HepG2 (cell line): Measurements from ENCODE around the gene SLC9A5. TPM values are rescaled to one million over a fixed set of nuclear protein-coding genes. Genes with fewer than 3 reads are reported as not detected.

Experiments
- AHDC1 ChIP-seq: sonication (generic); formaldehyde crosslinking; IDR thresholded peaks from 2 replicates; pipeline ENCODE4 v1.5.1; 2020; ENCODE audit warnings: mild to moderate bottlenecking, missing genetic modification reagents, borderline replicate concordance
- ERF ChIP-seq: IDR thresholded peaks from 2 replicates; pipeline ENCODE4 v1.6.1; 2018; ENCODE audit warnings: missing biosample characterization, missing genetic modification reagents
- JUN ChIP-seq: sonication (generic); formaldehyde crosslinking; IDR thresholded peaks from 2 replicates; pipeline ENCODE4 v1.4.0; 2020; ENCODE audit warnings: mild to moderate bottlenecking, missing genetic modification reagents
- KDM1A ChIP-seq: IDR thresholded peaks from 2 replicates; pipeline ENCODE4 v1.6.1; 2016; ENCODE audit warnings: missing compliant biosample characterization
- KDM2A ChIP-seq: sonication (generic); formaldehyde crosslinking; IDR thresholded peaks from 2 replicates; pipeline ENCODE4 v1.4.0; 2020; ENCODE audit warnings: low read depth, missing genetic modification reagents, borderline replicate concordance
- KMT2A ChIP-seq: sonication (generic); formaldehyde crosslinking; IDR thresholded peaks from 2 replicates; pipeline ENCODE4 v1.4.0; 2020; ENCODE audit warnings: missing genetic modification reagents
- MBNL3 ChIP-seq: fragments of 250-450 bp; sonication (Bioruptor Pico); conservative IDR thresholded peaks from 2 replicates; pipeline ENCODE4 v1.8.0; 2022; ENCODE audit warnings: mild to moderate bottlenecking, inconsistent platforms
- POLR2A ChIP-seq, 2 experiments: IDR thresholded peaks; 2 replicates each; pipeline ENCODE4 v1.6.1; 2011; ENCODE audit warnings: low read depth in 2 of 2, low read length in 2 of 2, mild to moderate bottlenecking in 1 of 2, moderate library complexity in 1 of 2; ENCODE audit not compliant: insufficient read depth in 1 of 2
- RARA ChIP-seq: IDR thresholded peaks from 2 replicates; pipeline ENCODE4 v1.6.1; 2016; ENCODE audit warnings: missing genetic modification reagents, missing compliant biosample characterization
- RXRA ChIP-seq: sonication (generic); formaldehyde crosslinking; IDR thresholded peaks from 2 replicates; pipeline ENCODE4 v1.5.1; 2020; ENCODE audit warnings: missing genetic modification reagents
- TARDBP ChIP-seq: sonication (generic); formaldehyde crosslinking; IDR thresholded peaks from 2 replicates; pipeline ENCODE4 v1.8.0; 2022; ENCODE audit warnings: mild to moderate bottlenecking, missing genetic modification reagents
- ZBTB7A ChIP-seq: sonication (generic); formaldehyde crosslinking; IDR thresholded peaks from 2 replicates; pipeline ENCODE4 v1.8.0; 2022; ENCODE audit warnings: mild to moderate bottlenecking, missing genetic modification reagents
- ZMYM2 ChIP-seq: sonication (generic); formaldehyde crosslinking; IDR thresholded peaks from 2 replicates; pipeline ENCODE4 v1.8.0; 2022; ENCODE audit warnings: mild to moderate bottlenecking, missing genetic modification reagents
- ZNF101 ChIP-seq: sonication (generic); formaldehyde crosslinking; IDR thresholded peaks from 2 replicates; pipeline ENCODE4 v1.4.0; 2020; ENCODE audit warnings: mild to moderate bottlenecking, low read depth, missing genetic modification reagents, borderline replicate concordance
- ZNF646 ChIP-seq: sonication (generic); formaldehyde crosslinking; IDR thresholded peaks from 2 replicates; pipeline ENCODE4 v1.9.0; 2021; ENCODE audit warnings: mild to moderate bottlenecking, missing genetic modification reagents
- ZNF772 ChIP-seq: sonication (generic); formaldehyde crosslinking; IDR thresholded peaks from 2 replicates; pipeline ENCODE4 v1.5.0; 2020; ENCODE audit warnings: mild to moderate bottlenecking, missing genetic modification reagents
- polyA plus RNA-seq, 8 experiments: library from polyadenylated mRNA; depleted of rRNA in 3 of 8; stranded (reverse) in 7 of 8; unstranded in 1 of 8; fragments of >200 nt; fragmentation: Illumina TruSeq in 4 of 8; extraction: Trizol in 4 of 8; gene quantifications; 2 replicates each; pipeline versions ENCODE4 v1.2.1 to v1.2.3, GENCODE V29; 2011 to 2016; ENCODE audit warnings: low read depth in 4 of 8, missing spikeins in 1 of 8, mixed read lengths in 1 of 8; ENCODE audit not compliant: insufficient read depth in 1 of 8
- total RNA-seq, 5 experiments: library from RNA; depleted of rRNA; stranded (reverse); fragments of >200 nt; fragmentation: Illumina TruSeq; extraction: Trizol; gene quantifications; 2 replicates each; pipeline ENCODE4 v1.2.3, GENCODE V29; 2016; ENCODE audit warnings: low read depth in 1 of 5
- TF ChIP-seq, protein P1 (sequence below): sonication (generic); formaldehyde crosslinking; IDR thresholded peaks from 2 replicates; pipeline ENCODE4 v1.5.0; 2020; ENCODE audit warnings: missing genetic modification reagents

The SLC9A5 gene
- total and polyA plus RNA-seq, 2 of the 13 experiments (the other 11 are each of a cell fraction or from before 2014, with no cell fraction given) = 0.58 to 1.4 TPM

- TF ChIP-seq ZNF101 (CRISPR knock-in tag) = no peak
- TF ChIP-seq, protein P1, sequence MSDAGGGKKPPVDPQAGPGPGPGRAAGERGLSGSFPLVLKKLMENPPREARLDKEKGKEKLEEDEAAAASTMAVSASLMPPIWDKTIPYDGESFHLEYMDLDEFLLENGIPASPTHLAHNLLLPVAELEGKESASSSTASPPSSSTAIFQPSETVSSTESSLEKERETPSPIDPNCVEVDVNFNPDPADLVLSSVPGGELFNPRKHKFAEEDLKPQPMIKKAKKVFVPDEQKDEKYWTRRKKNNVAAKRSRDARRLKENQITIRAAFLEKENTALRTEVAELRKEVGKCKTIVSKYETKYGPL (CRISPR knock-in tag) = no peak
- no peak for TF ChIP-seq KMT2A (CRISPR knock-in tag)
- TF ChIP-seq ZBTB7A (CRISPR knock-in tag) = peak; percentile 26; the same call in 1 of the 2 replicates
- 0 out of 2 replicates have a peak, but pooled peaks have one; percentile 14 for TF ChIP-seq ERF
- TF ChIP-seq TARDBP (CRISPR knock-in tag) = no peak
- TF ChIP-seq RXRA (CRISPR knock-in tag) = peak; percentile 51; the same call in 1 of the 2 replicates
- peak in 1 of 2 experiments; percentile 49; a peak in 2 of 4 replicates for TF ChIP-seq POLR2A (IDR thresholded peaks at IDR 0.05; ENCODE audit: insufficient read depth in 1 of 2, low read depth in 2 of 2, low read length in 2 of 2)
- peak; percentile 67; the same call in 1 of the 2 replicates for TF ChIP-seq RARA (CRISPR knock-in tag)
- 0 out of 2 replicates have a peak, but pooled peaks have one; percentile 53 for TF ChIP-seq JUN (CRISPR knock-in tag)
- no peak for TF ChIP-seq KDM1A (CRISPR knock-in tag)
- peak; percentile 73 for TF ChIP-seq KDM2A (CRISPR knock-in tag)
- peak; percentile 51; the same call in 1 of the 2 replicates for TF ChIP-seq ZNF772 (CRISPR knock-in tag)
- no peak for TF ChIP-seq MBNL3 (CRISPR knock-in tag)
- 0 out of 2 replicates have a peak, but pooled peaks have one; percentile 22 for TF ChIP-seq ZNF646
- TF ChIP-seq ZMYM2 (CRISPR knock-in tag) = 0 out of 2 replicates have a peak, but pooled peaks have one; percentile 49
- TF ChIP-seq AHDC1 (CRISPR knock-in tag) = 0 out of 2 replicates have a peak, but pooled peaks have one; percentile 27
Measured at GRCh38 chr16:67207249-67208091, 41.3 kb upstream of the SLC9A5 start (continued).
